Measurements from ENCODE around the gene WBP2NL.

- TF ChIP-seq EGR1 (IDR thresholded peaks at IDR 0.05) (no peak), NFIC (IDR thresholded peaks at IDR 0.05) (no peak), YY1 (IDR thresholded peaks at IDR 0.05; ENCODE audit: low read depth) (no peak), TAF1 (IDR thresholded peaks at IDR 0.05; ENCODE audit: low read depth) (no peak), MAX (IDR thresholded peaks at IDR 0.05) (no peak)
Observed at GRCh38 chr22:42013385-42013784, 14.8 kb downstream of the WBP2NL start.

Measured in Ishikawa (cell line).